Measurements from ENCODE around the gene THBS1. TPM values are rescaled to one million over a fixed set of nuclear protein-coding genes. Genes with fewer than 3 reads are reported as not detected.

THBS1 gene
- total RNA-seq, 4 donors from 2014 or later: 119 to 341 (median 210) TPM

DNA sequence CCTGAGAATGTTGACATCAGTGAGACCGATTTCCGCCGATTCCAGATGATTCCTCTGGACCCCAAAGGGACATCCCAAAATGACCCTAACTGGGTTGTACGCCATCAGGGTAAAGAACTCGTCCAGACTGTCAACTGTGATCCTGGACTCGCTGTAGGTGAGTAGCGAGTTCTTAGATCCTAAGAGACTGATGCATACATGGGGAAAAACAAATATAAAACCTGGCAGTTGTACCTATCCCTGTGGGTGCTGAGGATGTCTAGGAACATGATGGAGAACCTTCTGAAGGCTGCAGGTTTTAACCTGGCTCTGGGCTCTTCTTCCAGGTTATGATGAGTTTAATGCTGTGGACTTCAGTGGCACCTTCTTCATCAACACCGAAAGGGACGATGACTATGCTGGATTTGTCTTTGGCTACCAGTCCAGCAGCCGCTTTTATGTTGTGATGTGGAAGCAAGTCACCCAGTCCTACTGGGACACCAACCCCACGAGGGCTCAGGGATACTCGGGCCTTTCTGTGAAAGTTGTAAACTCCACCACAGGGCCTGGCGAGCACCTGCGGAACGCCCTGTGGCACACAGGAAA is 12.3 kb downstream of the THBS1 start:
- no peak for DNase-seq
- H3K9me3 ChIP-seq: no peaks in the 10 kb centered on the region
- intact Hi-C loops (cut with DNase I; ENCODE audit: low total_unique reads): no loop called here
- no peak overlapping the region for H3K4me3 ChIP-seq
- H3K27ac ChIP-seq: no peak overlapping the region
- H3K27me3 ChIP-seq: no peaks in the 10 kb centered on the region
- H3K36me3 ChIP-seq: peaks cover 5 to 6% of the 10 kb centered on the region in 2 donors
- peaks cover 2 to 7% of the 10 kb centered on the region in 2 donors for H3K4me1 ChIP-seq
- no peak for TF ChIP-seq POLR2A (IDR thresholded peaks at IDR 0.05)
- TF ChIP-seq, protein P1, sequence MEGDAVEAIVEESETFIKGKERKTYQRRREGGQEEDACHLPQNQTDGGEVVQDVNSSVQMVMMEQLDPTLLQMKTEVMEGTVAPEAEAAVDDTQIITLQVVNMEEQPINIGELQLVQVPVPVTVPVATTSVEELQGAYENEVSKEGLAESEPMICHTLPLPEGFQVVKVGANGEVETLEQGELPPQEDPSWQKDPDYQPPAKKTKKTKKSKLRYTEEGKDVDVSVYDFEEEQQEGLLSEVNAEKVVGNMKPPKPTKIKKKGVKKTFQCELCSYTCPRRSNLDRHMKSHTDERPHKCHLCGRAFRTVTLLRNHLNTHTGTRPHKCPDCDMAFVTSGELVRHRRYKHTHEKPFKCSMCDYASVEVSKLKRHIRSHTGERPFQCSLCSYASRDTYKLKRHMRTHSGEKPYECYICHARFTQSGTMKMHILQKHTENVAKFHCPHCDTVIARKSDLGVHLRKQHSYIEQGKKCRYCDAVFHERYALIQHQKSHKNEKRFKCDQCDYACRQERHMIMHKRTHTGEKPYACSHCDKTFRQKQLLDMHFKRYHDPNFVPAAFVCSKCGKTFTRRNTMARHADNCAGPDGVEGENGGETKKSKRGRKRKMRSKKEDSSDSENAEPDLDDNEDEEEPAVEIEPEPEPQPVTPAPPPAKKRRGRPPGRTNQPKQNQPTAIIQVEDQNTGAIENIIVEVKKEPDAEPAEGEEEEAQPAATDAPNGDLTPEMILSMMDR (IDR thresholded peaks at IDR 0.05): no peak

DNA sequence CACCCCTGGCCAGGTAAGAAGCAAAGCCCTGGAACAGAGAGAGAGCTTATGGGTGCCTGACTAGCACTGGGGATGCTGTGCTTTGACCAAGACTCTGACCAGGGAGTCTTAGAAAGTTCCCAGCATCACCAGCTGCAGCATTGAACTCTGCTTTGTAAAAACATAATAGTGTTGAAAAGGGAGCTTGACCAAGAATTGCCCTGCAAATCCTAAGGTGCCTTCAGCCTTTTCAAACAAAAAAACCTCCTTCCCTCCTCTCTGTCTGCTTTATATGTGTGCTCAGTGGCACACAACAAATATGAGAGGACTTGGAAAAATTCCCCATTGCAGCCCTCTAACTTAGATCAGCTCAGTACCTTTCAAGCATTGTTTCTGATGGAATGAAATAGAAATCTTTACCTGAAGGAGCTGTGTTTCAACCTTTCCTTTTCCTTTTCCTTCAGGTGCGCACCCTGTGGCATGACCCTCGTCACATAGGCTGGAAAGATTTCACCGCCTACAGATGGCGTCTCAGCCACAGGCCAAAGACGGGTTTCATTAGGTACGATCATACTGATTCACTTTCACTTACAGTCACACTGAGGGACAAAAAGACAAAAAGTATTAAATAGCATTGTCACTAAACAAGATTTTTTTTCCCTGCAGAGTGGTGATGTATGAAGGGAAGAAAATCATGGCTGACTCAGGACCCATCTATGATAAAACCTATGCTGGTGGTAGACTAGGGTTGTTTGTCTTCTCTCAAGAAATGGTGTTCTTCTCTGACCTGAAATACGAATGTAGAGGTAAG is 13.0 kb downstream of the THBS1 start:
- peaks cover 5 to 6% of the 10 kb centered on the region in 2 donors for H3K36me3 ChIP-seq
- no peak for DNase-seq
- intact Hi-C loops (cut with DNase I; ENCODE audit: low total_unique reads): no loop called here
- TF ChIP-seq, protein P1 (IDR thresholded peaks at IDR 0.05): no peak
- TF ChIP-seq POLR2A (IDR thresholded peaks at IDR 0.05): no peak
- H3K27ac ChIP-seq: no peak overlapping the region
- no peaks in the 10 kb centered on the region for H3K9me3 ChIP-seq
- H3K4me1 ChIP-seq: peaks cover 0 to 7% of the 10 kb centered on the region in 2 donors
- no peaks in the 10 kb centered on the region for H3K27me3 ChIP-seq
- no peak overlapping the region for H3K4me3 ChIP-seq

DNA sequence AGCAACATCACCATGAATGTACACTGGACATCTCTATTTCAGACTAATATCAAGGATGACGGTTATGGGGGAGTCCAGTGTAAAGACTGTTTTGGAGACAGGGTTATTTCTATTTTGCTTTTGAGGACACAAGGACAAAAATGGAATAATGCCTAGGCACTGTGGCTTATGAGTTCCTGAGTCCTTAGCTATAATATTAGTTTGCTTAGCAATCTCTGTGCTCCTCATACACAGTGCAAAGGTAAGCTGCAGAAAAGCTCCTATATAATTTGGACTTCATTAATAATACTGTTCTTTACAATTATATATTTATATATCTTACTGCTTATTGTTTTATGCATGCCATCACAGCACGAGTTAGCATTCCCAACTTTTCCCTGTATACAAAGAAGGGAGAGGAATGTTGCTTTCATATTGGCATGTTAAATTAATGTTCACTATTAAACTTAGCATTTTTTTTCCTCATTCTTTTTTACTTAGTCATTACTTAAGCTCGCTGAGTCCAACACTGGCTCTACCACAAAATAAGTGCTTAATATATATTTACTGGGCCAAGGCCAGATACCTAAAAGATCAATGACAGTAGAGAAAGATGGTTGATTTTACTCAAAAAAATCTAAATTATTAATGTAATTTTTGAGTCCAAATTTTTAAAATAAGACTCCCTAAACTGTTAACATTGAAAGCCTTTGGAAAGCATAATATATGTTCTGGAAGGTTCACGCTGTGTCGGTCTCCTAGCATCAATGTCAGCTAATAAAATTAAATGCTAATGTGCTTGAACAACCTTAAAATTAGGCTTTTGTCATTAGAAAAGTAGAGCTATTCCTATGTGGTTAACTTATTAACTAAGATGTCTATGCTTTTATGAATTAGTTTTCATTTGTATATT is 13.8 kb downstream of the THBS1 start:
- Histone ChIP-seq H3K4me1 (peaks cover 0 to 7% of the 10 kb centered on the region in 2 donors), H3K4me3 (no peak overlapping the region), H3K27me3 (no peaks in the 10 kb centered on the region), H3K9me3 (no peaks in the 10 kb centered on the region), H3K36me3 (peaks cover 5 to 6% of the 10 kb centered on the region in 2 donors), H3K27ac (no peak overlapping the region)
- no peak for TF ChIP-seq POLR2A (IDR thresholded peaks at IDR 0.05)
- TF ChIP-seq, protein P1 (IDR thresholded peaks at IDR 0.05): no peak
- no peak for DNase-seq
- intact Hi-C loops (cut with DNase I; ENCODE audit: low total_unique reads): no loop called here

DNA sequence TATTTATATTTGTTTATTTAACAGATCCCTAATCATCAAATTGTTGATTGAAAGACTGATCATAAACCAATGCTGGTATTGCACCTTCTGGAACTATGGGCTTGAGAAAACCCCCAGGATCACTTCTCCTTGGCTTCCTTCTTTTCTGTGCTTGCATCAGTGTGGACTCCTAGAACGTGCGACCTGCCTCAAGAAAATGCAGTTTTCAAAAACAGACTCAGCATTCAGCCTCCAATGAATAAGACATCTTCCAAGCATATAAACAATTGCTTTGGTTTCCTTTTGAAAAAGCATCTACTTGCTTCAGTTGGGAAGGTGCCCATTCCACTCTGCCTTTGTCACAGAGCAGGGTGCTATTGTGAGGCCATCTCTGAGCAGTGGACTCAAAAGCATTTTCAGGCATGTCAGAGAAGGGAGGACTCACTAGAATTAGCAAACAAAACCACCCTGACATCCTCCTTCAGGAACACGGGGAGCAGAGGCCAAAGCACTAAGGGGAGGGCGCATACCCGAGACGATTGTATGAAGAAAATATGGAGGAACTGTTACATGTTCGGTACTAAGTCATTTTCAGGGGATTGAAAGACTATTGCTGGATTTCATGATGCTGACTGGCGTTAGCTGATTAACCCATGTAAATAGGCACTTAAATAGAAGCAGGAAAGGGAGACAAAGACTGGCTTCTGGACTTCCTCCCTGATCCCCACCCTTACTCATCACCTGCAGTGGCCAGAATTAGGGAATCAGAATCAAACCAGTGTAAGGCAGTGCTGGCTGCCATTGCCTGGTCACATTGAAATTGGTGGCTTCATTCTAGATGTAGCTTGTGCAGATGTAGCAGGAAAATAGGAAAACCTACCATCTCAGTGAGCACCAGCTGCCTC is 14.7 kb downstream of the THBS1 start:
- Histone ChIP-seq H3K36me3 (peaks cover 1 to 6% of the 10 kb centered on the region in 2 donors), H3K27ac (no peak overlapping the region), H3K9me3 (no peaks in the 10 kb centered on the region), H3K4me3 (no peak overlapping the region), H3K4me1 (peaks cover 0 to 7% of the 10 kb centered on the region in 2 donors), H3K27me3 (no peaks in the 10 kb centered on the region)
- intact Hi-C loops (cut with DNase I; ENCODE audit: low total_unique reads): no loop called here
- no peak for DNase-seq
- TF ChIP-seq, protein P1 (IDR thresholded peaks at IDR 0.05): no peak
- no peak for TF ChIP-seq POLR2A (IDR thresholded peaks at IDR 0.05)

All from uterus (tissue), 4 donors.